ENCODE results near the gene SCFD2.

The SCFD2 gene

DNA sequence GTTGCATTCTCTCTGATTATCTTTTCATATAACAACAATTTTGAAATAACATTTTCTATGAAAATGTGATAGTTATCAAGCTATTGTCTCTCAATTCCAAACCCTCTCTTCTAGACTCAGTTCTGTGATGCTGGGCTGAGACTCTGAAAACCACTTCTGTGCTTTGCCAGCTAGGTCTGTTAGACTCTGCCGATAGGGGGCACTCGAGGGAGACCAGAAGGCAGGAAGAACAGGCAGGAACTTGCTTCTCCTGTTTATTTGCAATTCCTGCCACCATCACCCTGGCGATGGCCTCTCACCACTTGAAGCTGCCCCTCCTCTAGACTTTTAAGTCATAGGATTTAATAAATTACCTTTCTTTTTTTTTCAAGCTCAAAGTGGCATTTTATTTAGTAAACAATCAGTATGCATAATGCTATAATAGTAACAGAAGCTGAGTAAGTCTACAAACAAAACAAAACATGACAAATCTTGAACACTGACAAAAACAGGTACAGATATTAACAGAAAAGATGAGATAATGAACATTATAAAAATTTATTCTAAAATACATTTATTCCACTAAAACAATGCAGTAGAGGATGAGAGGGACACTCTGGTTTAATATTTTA, 454.1 kb downstream of the SCFD2 start:
- peak; percentile 63 for DNase-seq

DNA sequence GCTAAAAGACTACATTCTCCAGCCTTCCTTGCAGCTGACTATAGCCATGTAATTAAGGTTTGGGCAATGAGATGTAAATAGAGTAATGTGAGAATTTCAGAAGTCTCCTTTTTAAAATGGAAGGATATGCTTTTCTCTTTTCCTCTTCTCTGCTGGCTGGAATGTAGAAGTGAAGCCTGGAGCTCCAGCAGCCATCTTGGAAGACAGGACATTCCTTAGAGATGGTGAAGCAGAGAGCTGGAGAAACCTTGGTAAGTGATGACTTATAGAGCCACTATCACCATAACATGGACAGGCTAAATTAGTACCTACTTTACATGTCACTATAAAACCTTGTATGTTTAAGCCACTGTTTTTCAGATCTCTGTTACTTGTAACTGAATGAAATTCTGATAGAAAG, 455.7 kb downstream of the SCFD2 start:
- no peak for DNase-seq

DNA sequence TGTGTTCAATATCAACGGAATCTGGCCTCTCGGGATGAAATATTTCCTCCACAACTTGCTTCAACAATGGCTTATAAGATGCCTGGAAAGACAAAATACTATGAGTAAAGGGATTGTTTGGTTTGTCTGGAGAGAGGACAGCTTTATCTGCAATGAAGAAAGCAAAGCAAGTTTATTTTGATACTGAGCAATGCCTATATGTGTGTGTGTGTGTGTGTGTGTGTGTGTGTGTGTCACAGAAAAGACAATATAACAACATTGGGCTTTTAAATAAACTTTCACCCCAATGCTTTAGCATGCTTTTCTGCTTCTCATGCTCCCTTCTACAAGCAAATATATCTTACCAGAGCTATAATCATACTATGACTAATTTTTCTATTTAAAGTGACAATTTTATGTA, 458.4 kb downstream of the SCFD2 start:
- DNase-seq: no peak

DNA sequence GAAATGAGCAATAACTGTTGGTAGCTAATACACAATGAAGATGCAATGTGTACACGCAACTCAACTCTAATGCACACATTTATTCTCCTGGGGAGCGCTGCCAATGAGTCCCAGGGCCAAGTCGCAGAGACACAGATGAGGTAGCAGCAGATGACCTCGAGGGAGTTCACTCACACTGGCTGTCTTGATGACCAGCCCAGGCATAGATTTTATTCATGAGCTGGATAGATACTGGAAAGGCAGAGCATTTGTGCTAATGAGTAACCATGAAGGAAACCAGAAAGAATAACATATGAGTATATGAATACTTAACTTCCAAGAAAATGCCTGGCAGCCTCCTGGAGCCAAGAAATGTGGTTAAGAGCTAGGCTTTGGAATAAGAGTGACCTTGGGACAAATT, 461.4 kb downstream of the SCFD2 start:
- no peak for DNase-seq

DNA sequence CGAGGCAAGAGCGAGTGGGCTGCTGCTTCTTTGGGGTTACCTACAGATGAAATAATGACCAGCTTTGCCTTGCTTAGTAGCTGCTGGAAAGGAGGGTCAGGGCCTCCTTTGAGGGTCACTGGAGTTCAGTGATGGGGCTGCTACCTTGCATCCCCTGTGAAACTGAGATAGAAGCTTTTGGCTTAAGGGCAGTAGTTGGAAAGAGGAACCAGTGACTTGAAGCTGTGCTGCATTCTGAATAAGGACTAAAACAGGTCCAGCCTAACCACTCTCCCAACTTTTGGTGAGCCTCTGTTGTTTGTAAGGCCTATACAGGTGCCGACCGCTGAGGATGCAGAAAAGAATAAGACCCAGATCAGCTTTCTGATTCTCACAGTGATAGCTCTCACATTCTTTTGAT, 462.6 kb downstream of the SCFD2 start:
- DNase-seq: no peak

DNA sequence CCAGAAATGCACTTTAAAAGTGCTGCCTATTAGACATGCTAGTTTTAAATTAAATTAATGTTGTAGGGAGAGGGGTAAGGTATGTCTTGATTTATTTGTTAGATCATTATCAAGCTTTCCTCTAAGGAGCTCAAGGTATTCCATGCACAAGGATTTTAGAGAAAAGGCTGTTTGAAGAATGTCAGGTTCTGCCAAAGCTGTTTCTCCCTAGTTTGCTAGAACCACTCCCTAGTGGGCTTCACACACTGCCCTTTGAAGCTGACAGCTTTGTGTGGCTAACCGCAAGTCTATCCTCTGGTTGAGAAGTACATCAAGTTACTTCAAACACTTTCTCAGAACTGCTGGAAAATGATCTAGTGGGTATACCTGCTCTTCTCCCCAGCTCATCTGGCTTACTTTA, 471.4 kb downstream of the SCFD2 start:
- DNase-seq: peak; percentile 1

DNA sequence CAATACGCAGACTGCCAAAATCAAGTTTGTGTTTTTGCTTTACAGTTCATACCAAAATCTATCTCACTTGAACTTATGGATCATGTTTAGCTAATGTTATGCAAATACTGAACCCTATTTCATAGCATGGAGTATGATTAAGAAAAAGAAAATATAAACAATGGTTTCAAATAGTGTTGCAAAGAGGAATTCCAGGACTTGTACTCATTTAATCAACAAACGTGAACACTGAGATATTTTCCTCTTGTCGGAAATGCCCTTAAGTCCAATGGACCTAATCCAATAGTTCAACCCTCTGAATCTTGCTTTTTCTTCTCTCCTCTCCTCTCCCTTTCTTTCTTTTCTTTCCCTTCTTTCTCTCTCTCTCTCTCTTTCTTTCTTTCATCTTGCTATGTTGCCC, 473.0 kb downstream of the SCFD2 start:
- DNase-seq: no peak

DNA sequence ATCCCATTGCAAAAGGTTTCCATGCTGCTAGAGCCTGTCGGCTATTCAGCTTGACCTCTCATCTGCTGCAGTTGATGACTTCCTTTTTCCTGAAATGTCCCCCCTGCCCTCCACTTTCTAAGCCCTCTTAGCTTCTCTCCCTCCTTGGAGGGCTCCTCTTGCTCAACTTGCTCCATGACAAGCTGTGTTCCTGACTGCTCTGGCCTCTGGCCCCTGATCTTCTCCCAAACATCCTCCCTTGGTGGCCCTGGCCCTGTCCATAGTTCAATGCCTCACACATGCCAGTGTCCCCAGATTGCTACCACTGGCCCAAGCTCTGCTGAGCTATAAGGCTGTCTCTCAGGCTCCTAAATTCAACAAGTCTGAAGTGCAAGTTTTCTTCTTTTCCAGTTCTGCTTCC, 474.1 kb downstream of the SCFD2 start:
- DNase-seq: no peak

DNA sequence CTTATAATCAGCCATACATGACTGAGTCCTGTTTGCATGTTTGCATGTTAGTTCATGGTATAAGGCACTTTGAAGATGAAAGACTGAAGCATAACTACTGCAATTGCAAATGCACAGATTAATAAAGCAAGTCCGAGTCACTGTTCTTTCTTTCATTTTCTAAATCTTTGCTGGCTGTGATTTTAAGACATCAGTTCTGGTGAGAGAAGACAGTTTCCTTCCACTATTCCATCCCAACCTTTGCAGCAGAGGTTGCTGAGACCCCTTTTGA, 475.4 kb downstream of the SCFD2 start:
- no peak for DNase-seq

DNA sequence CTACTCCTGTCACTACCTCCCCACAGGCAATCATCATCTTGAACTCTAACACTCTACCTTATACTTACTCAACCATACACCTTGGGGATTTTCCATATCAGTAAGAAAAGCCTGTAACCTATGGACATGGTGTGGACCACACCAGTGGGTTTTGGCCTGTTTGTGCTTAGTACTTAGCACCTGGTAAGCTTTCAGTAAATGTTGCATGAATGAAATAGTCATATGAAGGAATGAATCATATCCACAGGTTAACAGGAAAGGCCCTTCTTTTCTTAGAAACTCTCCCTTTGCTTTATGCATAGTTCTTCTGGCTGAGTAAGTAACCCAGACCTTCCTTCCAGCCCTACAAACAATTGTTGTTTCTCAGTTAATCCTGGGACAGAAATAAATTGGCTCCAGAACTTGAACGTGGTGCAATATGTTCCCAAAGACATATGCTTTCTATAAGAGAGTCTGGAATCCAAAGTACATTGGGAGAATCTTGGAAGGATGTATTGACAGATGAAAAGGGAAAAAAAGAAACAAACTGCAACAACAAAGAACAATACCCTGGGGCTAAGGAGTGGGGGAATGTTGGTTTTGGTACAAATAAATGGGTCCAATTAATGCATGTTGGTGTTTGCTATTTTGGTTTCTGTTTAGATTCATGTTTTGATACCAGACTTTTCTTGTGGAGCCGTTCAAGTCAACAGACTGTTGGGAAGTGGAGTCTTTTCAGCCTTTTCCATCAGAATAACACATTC, 475.9 kb downstream of the SCFD2 start:
- DNase-seq: no peak

DNA sequence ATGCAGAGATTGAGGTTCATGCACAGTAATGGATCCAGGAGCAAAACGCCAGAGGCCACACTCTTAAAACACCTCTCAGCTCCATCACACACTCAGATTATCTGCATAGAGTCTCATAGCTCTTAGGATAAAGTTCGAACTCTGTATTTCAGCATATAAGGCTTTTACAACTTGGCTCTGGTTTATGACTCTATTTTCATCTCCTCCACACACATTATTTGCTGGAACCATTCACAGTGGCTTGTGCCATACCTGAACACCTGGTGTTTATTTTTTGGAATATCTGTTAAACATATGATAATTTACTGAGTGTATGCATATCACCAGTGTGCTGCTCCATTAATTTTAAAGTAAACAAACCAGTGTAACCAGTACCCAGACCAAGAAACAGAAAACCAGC, 476.5 kb downstream of the SCFD2 start:
- DNase-seq: no peak

DNA sequence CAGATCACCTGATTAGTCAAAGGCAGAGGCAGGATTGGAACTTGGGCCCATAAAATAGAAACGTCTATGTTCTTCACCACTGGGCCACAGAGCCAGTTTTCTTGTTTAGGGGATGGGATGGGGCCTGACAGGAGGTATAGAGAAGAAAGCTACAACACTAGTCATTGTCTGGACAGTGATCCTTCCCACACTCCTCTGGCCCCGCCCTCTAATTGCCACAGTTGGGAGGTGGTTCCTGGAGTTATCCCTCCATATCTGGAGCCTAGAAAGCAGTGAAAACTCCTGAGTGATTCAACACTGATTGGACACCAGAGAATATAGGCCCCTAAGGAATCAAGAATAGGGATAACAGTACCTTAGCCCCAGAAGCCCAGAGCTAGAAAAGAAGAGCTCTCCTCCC, 480.9 kb downstream of the SCFD2 start:
- DNase-seq: no peak

DNA sequence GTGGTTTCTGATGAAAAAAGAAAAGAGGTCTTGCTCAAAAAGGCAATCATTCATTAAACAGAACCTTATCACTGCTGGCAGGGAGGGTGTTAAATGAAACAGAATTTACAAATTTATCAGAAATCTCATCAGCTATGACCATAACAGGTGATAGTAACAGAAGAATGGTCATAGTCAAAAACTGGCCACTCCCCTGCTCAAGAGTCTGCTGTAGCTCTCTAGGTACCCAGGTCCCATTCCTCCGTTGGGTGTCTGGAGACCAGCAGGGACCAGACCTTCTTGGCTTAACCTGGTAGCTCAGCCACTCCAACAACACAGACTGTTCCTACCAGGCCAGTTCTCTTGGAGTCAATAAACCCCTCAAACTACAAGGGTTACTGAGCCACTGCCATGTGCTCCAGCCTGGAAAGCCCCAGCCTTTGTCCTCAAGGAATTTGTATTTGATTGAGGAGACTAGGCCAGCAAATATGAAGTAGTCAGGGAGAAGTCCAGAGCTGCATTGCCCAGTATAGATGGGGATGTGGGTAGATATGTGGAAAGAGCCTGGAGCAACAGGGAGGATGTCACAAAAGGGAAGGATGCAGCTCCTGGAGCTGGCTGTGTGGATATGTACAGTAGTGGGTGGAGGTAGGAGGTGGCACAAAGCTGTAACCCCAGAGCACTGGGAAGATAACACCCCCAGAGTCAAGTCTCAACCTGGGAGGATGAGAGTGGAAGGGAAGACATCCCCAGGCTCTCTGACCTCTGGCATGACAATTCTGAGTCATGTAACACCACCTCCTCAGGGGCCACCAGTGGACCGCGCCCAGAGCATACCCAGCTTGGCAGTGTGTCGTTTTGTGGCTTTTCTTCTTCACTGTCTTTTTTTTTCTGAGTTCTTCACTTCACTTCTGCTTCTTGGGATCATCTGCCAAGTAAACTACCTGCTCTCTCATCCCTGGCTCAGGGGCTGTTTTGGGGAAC, 481.9 kb downstream of the SCFD2 start:
- no peak for DNase-seq

DNA sequence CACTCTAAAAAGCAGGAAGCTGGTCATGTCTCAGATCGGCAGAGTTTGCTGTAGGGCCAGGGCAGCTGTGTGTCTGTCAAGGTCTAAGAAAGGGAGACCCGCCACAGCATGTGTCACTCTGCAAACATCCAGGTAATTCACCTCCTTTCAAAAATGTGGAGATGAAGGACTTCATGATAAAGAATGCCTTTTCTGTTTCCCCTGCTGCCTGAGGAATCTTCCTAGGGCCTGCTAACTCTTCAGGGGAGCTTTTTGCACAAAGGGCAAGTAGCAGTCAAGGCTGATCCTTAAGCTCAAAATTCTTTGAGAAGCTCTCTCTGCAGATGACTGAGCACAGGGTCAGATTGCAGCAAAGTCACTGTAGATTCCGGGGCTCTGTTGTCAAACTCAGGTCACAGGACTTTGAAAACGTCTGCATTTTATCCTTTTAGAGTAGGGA, 482.7 kb downstream of the SCFD2 start:
- DNase-seq: no peak

DNA sequence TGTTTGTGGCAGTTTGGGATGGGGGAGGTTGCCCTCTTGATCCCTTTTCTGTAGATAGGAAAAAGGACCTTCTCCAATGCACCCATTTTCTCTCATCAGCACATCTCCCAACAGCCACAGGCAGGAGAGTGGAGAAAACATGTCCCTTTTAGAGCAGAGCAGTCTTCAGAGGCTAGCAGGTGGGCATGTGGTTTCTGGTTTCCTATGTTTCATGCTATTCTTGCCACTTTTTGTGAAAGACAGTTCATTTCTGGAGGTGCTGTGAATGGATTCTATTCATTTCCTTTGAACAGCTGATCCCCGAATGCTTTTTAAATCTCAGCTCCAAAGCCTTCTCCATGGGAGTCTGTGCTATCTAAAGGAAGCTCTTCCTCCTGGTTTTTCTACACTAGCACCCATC, 484.9 kb downstream of the SCFD2 start:
- DNase-seq: no peak

DNA sequence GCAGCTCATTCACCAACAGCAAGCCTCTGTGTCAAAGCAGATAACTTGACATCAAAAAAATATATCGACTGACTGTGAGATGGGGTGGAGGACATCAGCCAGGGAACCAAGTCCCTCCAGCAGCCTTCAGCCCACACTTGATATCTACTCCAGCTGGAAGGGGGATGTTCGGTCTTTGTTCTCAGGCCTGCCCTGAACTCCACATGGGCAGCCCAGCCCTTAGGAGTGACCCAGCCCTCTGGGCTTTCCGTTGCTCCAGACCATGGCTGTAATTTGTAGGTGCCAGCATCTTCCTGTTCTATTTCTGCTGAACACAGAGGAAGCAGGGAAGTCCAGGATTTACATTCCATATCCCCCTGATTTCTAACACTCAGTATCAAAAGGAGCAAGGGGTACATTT, 486.4 kb downstream of the SCFD2 start:
- DNase-seq: no peak

DNA sequence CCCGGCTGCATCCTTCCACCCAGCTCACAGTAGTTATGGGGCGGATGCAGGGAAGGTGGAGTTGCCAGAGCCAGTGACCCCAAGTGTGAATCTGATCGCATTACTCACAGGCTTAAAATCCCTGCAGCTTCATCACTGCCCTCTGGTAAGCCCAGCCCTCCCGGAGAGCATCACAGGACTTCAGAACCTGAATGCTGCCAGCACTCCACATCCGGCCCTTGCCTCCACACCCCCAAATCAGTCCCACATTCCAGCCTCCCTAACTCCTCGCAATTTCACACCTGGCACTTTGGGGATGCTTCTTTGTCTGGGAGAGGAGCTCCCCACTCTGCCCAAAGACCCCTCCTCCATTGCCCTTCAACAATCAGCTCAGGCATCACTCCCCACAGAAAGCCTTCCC, 488.2 kb downstream of the SCFD2 start:
- DNase-seq: no peak

DNA sequence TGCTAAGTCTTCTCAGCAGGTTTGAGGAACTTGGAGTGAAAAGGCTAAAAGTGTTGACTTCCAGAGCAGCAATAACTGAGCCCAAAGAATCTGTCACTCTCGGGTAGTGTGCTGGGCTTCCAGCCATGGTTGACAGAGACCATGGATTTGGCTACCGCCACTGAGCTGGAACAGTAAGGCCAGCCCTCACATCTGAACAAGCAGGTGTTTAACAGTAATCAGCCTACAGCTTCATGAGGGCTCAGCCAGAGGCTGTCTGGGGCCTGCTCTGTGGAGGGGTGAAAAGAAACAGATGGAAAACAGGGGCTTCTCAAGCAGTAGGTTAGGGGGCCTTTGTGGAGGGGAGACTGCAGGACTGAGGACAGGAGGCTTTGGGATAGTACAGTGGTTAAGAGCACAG, 488.8 kb downstream of the SCFD2 start:
- DNase-seq: no peak

DNA sequence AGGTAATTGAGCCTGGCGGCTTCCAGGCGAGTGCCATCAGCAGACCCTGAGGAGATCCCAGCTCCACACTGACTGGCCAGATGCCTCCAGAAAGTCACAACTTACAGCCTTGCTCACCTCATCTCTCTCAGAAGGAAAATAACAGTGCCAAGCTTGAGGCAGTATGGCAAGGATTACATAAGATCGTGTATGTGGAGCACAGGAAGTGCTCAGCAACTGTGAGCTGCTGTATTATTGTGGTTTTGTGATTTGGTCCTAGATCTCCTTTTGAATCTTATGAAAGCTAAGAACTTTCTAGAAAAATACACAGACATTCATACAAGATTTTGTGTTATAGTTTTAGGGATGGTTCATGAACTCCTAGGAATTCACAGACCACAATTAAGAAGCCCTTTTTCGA, 489.8 kb downstream of the SCFD2 start:
- DNase-seq: no peak

DNA sequence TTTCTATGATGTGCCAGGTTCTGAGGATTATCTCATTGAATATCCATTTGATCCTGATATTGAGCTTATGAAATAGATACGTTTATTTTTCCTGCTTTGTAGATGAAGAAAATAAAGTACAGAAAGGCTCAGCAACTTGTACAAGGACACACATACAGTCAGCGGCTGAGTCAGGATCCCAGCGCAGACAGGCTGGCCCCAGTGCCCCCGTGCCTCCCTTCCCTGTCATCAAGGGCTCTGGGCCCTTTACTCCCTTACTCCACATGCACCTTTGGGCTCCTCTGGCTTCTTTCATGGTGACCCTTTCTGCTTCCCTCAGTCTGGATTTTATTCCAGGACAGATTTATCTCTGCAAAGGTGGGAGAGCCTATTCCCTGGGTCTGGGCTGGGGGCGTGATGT, 490.9 kb downstream of the SCFD2 start:
- no peak for DNase-seq

DNA sequence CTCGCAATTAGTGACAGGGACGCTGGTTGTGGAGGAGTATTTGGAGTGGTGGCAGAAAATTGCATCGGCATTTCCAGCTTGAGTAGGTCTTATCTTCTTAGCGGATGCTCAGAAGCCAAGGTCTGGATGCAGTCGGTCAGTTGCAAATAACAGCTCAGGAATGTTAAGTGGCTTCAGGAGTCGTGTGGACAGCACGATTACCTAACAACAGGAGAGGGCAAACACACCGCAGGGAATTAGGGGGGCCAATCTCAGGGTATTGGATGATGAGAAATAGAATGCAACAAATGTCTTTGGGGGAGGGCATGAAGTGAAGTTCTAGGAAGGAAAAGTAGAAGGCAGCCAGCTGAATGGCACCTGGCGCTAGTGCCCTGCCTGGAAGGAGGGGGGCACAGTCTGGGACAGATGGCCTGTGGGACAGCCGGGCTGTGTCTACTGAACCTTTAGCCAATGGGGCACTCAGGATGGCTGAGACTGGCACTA, 492.0 kb downstream of the SCFD2 start:
- DNase-seq: no peak

DNA sequence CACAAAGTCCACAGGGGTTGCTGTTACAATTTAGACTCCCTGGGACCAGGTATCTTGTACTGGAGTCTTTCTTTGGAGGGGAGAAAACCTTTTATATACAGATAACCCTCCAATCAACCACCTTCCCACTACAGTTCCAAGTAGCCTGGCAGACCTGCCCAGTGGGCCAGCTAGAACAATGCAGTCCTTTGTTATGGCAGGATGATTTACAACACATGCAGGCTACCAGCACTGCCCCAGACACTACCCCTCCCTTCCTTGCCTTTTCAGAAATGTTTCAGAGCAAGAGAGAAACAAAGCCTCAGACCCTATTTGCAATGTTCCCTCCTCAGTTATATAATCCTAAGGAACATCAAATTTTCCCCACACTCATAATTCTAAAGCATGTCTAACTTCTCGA, 492.7 kb downstream of the SCFD2 start:
- DNase-seq: no peak

DNA sequence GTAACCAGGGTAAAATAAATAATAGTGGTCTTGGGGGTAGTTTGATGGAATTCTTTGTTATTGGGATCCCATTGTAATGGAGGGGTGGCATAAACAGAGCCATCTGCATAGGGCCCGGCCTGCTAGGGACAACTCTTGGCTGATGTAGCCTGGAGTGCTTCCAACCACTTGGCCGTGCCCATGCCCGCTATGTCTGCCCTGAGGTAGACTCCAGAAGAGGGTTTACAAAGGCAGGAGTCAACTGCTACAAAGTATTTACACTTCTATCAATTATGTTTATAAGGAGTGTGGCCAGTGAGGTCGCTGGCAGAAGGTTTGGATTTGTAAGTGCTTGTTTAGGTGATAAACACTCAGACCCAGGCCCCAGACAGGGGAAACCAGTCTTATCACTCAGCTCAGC, 495.6 kb downstream of the SCFD2 start:
- DNase-seq: no peak

DNA sequence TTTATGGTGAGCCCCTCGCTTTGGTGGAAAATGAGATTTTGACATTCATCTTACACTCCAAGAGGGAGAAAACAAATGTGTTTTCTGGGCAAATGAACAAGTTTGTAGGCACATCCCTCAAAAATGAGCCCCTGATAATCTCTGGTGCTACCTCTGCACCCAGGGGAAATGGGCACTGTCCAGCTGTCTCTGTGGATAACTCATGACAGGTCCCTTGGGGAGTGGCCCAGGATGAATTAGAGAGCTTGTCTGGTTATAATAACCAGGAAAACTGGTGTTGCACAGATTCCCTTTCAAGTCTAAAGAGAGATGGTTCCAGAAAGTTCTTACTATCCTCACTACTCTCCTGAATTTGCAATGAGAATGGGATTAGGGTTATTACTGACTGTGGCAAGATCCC, 496.2 kb downstream of the SCFD2 start:
- no peak for DNase-seq
